Stomach (tissue), 4 donors: ENCODE measurements around the gene CEACAM7.

Experiments
- EP300 ChIP-seq: sonication (generic); formaldehyde crosslinking; IDR thresholded peaks from one replicate; pipeline ENCODE4 v1.6.1; 2017; ENCODE audit warnings: antibody characterized with exemption
- POLR2A ChIP-seq, 4 donors: fragments of 450-650 bp; IDR thresholded peaks; one replicate each; pipeline ENCODE4 v1.6.1; 2016; ENCODE audit warnings: antibody characterized with exemption in 4 of 4, control low read depth in 2 of 4, mild to moderate bottlenecking in 1 of 4, moderate library complexity in 1 of 4
- POLR2AphosphoS5 ChIP-seq, 3 donors: sonication (generic); formaldehyde crosslinking; IDR thresholded peaks; one replicate each; pipeline ENCODE4 v1.6.1; 2016; ENCODE audit warnings: antibody characterized with exemption in 3 of 3
- TF ChIP-seq, protein P1 (sequence below), 7 experiments: fragments of 450-650 bp in 4 of 7; fragments of 200-600 bp in 3 of 7; sonication (generic) in 3 of 7; IDR thresholded peaks; one replicate each; pipeline ENCODE4 v1.5.1; 2016 to 2019; ENCODE audit warnings: antibody characterized with exemption in 7 of 7, control low read depth in 2 of 7, mild to moderate bottlenecking in 1 of 7

- TF ChIP-seq, protein P1, sequence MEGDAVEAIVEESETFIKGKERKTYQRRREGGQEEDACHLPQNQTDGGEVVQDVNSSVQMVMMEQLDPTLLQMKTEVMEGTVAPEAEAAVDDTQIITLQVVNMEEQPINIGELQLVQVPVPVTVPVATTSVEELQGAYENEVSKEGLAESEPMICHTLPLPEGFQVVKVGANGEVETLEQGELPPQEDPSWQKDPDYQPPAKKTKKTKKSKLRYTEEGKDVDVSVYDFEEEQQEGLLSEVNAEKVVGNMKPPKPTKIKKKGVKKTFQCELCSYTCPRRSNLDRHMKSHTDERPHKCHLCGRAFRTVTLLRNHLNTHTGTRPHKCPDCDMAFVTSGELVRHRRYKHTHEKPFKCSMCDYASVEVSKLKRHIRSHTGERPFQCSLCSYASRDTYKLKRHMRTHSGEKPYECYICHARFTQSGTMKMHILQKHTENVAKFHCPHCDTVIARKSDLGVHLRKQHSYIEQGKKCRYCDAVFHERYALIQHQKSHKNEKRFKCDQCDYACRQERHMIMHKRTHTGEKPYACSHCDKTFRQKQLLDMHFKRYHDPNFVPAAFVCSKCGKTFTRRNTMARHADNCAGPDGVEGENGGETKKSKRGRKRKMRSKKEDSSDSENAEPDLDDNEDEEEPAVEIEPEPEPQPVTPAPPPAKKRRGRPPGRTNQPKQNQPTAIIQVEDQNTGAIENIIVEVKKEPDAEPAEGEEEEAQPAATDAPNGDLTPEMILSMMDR (IDR thresholded peaks at IDR 0.05) = no peak
- TF ChIP-seq POLR2A (IDR thresholded peaks at IDR 0.05) (no peak), POLR2AphosphoS5 (IDR thresholded peaks at IDR 0.05) (peak in 1 of 3 donors; percentile 7), EP300 (no peak)
Measured at GRCh38 chr19:41698746-41699230, 10.7 kb upstream of the CEACAM7 start.
